ENCODE results near the gene STK32A. TPM values are rescaled to one million over a fixed set of nuclear protein-coding genes. Genes with fewer than 3 reads are reported as not detected.

STK32A gene
- 10 to 100 TPM; 12.2 to 17.9 (median 16.2) TPM for polyA plus RNA-seq (ENCODE audit: insufficient read length in 3 of 3)
- long read RNA-seq, donor 1, result 0 reads
- long read RNA-seq, donor 2, full-length matches to known transcripts, result 1 of 1 reads
- long read RNA-seq, donor 2, partial matches to known transcripts, result 0 of 1 reads
- long read RNA-seq, donor 2, other reads (novel, unspliced or antisense), result 0 of 1 reads
- long read RNA-seq, donor 3, full-length matches to known transcripts, result 5 of 5 reads
- long read RNA-seq, donor 3, partial matches to known transcripts, result 0 of 5 reads
- long read RNA-seq, donor 3, other reads (novel, unspliced or antisense), result 0 of 5 reads
- long read RNA-seq, donor 4, partial matches to known transcripts, result 0 of 1 reads
- long read RNA-seq, donor 4, other reads (novel, unspliced or antisense), result 0 of 1 reads
- long read RNA-seq, donor 5, result 0 reads
- long read RNA-seq, donor 6, full-length matches to known transcripts, result 1 of 1 reads
- long read RNA-seq, donor 6, partial matches to known transcripts, result 0 of 1 reads
- long read RNA-seq, donor 6, other reads (novel, unspliced or antisense), result 0 of 1 reads
- long read RNA-seq, donor 7, full-length matches to known transcripts, result 2 of 2 reads
- long read RNA-seq, donor 7, partial matches to known transcripts, result 0 of 2 reads
- long read RNA-seq, donor 7, other reads (novel, unspliced or antisense), result 0 of 2 reads
- long read RNA-seq, donor 8, result 0 reads
- long read RNA-seq, donor 9, full-length matches to known transcripts, result 1 of 1 reads
- long read RNA-seq, donor 9, partial matches to known transcripts, result 0 of 1 reads
- long read RNA-seq, donor 9, other reads (novel, unspliced or antisense), result 0 of 1 reads
- long read RNA-seq, donor 10, result 0 reads
- long read RNA-seq, donor 11, full-length matches to known transcripts, result 2 of 2 reads
- long read RNA-seq, donor 11, partial matches to known transcripts, result 0 of 2 reads
- long read RNA-seq, donor 11, other reads (novel, unspliced or antisense), result 0 of 2 reads
- long read RNA-seq, donor 12, result 0 reads
- long read RNA-seq, donor 13, result 0 reads
- long read RNA-seq, donor 14, full-length matches to known transcripts, result 3 of 3 reads
- long read RNA-seq, donor 14, partial matches to known transcripts, result 0 of 3 reads
- long read RNA-seq, donor 14, other reads (novel, unspliced or antisense), result 0 of 3 reads
- long read RNA-seq, donor 15, result 0 reads
- long read RNA-seq, donor 16, full-length matches to known transcripts, result 2 of 2 reads
- long read RNA-seq, donor 16, partial matches to known transcripts, result 0 of 2 reads
- long read RNA-seq, donor 16, other reads (novel, unspliced or antisense), result 0 of 2 reads

DNA sequence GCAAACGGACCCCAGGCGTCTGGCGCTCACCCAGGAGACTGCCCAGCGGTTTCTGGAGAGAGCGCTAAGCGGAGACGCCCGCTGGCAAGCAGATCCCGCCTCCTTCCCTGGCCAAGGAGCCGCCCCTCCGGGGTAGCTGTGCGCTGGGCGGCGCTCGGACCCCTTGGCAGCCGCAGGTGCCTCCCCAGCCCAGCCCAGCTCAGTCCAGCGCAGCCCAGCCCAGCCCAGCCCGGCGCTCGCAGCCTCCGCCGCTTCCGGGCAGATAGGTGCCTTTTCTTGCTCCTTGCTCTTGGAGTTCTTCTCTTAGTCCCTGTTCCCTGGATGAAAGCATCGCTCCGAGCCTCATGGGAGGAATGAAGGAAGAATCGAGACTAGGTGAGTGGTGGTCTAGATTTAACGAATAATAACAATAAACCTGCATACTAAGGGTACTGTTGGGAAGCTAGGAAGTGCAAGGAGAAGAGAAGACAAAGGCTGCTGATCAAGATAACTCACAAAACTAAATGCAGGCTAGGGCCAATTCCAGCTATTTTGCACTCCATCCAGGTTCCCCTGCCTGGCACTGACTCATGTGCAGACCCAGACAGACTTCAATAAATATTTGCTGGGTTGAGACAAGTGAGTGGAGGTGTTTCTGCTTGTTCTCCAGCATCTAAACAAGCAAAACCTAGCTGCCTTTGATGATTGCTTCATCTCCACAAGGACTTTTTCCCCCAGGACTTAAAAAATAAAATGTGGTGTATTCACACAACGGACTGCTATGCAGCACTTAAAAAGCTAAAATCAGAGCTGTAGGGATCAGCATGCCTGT lies at the start of gene STK32A:
Gene STK32A (plus strand): TSS at position 202 of the 811 bp plus-strand sequence. CDS start 4,609 bp downstream, outside the sequence.
- DNase-seq (ENCODE audit: extremely low read depth in 1 of 11, low read depth in 9 of 11, low spot score in 4 of 11), result peak in 10 of 11 donors; percentile 25 to 60 (median 47)

DNA sequence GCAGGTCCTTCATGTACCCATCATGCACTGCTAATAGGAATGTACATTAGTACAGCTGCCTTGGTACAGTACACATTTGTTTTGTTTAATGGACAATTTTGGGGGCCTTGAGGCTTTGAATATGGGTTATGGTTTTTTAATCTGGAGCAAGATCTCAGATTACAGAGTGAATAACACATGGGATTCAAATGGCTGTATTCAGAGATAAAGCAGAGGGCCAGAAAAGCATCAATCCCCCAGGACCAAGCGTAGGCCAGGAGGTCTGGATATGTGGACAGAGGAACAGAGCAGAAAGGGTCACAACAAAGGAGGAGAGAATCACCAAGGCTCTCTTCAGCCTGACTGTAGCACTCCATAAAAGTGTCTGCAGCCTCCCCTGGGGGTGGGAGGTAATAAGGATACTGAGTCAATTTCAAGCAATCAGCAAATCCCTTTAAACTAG lies 47.7 kb upstream of the STK32A start:
- no peak for DNase-seq (ENCODE audit: extremely low read depth in 1 of 11, low read depth in 9 of 11, low spot score in 4 of 11)

DNA sequence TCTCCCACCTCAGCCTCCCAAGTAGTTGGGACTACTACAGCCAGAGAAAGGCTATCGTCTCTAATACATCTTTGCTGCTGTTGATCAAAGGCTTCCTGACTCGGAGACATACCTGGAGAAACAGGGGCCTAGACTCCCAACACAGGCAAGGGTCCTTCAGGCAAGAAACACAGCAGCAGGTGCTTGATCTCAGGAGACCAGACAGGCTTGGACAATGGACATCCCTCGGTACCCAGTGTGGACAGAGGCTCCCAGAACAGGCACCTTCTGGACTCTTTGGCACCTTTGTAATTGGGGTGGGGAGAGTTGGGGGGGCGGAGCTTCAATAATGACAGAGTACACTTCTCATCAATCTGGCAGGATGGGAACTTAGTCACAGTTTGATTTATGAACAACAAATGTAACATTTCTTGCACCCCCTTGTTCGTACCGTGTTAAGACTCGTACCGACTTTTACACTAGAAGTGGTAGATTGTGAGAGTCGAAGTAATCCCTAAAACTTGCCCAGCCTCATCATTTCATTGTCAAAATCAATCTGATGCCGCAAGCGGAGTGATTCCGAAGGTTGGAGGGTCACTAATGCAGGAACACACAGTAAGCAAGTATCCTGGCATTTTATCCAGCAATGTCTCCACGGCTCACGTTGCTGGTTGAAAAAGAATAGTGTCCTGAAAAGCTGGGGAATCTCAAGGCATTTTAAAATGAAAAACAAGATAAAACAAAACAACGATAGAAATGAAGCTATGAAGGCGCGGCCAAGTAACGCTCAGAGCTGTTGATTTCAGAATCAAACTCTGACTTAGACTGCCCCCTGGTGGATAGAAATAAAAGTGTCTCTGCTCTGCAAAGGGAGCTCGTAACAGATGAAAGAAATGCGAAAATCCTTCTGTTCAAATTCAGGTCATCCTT lies 46.4 kb upstream of the STK32A start:
- DNase-seq (ENCODE audit: extremely low read depth in 1 of 11, low read depth in 9 of 11, low spot score in 4 of 11), result peak; percentile 23 to 65 (median 48)

DNA sequence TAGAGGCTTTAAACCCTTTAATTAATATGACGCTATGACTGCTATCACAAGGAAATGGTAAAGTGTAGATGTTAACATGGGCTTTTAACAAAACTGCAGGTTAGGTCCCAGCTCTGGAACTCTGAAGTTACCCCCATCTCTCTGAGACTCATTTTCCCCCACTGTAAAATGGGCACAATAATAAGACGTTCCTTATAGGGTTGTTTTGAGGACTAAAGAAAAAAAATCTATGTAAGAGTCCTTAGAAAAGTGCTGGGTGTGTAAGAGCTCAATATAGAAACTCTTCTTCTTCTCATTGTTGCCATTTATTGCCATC lies 45.8 kb upstream of the STK32A start:
- no peak for DNase-seq (ENCODE audit: extremely low read depth in 1 of 11, low read depth in 9 of 11, low spot score in 4 of 11)

DNA sequence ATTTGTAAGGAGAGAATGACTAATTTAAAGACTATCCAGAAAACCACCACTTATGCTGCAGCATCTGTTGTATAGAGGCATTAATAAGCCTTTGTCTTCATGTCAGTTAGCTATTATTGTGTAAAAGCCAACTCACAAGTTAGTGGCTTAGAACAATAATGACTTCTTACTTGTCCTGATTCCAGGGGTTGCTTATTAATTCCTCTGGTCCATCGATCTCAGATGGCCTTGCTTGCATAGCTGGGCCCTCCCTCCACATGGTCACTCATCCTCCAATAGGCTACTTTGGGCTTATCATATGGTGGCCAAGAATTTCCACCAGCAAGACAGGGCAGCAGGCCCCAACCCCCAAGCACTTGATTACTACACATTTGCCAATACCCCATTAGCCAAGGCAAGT lies 44.5 kb upstream of the STK32A start:
- no peak for DNase-seq (ENCODE audit: extremely low read depth in 1 of 11, low read depth in 9 of 11, low spot score in 4 of 11)

DNA sequence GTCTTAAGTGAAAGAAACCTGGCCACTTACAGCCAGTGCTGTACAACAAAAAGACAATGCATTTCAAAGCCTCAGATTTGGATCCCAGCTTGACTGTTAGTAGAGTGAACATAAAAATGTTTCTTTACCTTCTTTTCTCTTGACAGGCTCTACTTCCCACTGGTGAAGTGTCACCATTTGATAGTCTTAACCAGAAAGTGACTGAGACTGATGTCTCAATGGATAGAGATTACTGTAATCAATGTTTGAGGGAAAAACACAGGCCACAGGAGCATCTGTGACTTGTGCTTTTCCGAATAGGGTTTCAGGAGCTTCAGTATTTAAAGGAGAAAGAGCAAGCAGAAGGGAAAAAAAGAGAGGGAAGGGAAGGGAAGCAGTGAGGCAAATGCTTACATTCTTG lies 41.7 kb upstream of the STK32A start:
- no peak for DNase-seq (ENCODE audit: extremely low read depth in 1 of 11, low read depth in 9 of 11, low spot score in 4 of 11)

DNA sequence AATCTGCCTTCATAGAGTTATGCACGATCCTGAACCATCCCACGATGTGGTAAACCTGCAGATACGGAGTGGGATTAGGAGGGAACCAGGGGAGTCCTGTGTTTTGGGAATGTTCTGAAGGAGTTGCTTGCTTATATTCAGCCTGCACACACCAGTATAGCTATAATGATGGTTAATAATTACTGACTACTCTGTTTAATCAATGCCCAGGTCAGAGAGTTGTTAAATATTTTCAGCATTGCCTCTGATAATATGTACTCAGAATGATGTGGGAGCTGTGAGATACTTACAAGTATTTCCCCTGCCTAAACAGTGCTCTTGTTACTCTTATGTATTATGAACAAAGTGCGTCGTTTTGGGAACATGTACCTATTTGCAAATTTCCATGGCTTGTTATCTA lies 34.8 kb upstream of the STK32A start:
- no peak for DNase-seq (ENCODE audit: extremely low read depth in 1 of 11, low read depth in 9 of 11, low spot score in 4 of 11)

DNA sequence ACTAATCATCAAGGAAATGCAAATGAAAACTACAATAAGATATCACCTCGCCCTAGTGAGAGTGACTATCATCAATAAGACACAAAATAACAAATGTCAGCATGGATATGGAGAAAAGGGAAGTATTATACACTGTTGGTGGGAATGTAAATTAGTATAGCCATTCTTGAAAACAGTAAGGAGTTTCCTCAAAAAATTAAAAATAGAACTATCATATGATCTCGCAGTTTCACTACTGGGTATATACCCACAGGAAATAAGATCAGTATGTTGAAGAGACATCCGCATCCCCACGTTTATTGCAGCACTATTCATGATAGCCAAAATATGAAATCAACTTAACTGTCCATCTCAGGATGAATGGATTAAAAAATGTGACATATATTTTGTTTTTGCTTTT lies 31.6 kb upstream of the STK32A start:
- DNase-seq (ENCODE audit: extremely low read depth in 1 of 11, low read depth in 9 of 11, low spot score in 4 of 11), result no peak

DNA sequence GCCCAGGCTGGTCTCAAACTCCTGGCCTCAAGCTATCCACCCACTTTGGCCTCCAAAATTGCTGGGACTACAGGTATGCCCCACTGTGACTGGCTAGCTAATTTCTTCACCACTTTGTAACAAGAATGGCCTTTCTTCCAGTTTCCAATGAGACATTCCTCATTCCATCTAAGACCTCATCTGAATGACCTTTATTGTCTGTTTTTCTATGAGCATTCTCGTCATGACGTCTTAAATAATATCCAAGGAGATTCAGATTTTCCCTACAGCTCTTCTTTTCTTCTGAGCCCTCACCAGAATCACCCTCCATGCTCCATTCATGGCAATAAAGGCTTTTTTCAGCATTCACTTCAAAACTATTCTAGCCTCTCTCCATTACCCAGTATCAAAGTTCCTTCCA lies 30.2 kb upstream of the STK32A start:
- no peak for DNase-seq (ENCODE audit: extremely low read depth in 1 of 11, low read depth in 9 of 11, low spot score in 4 of 11)

DNA sequence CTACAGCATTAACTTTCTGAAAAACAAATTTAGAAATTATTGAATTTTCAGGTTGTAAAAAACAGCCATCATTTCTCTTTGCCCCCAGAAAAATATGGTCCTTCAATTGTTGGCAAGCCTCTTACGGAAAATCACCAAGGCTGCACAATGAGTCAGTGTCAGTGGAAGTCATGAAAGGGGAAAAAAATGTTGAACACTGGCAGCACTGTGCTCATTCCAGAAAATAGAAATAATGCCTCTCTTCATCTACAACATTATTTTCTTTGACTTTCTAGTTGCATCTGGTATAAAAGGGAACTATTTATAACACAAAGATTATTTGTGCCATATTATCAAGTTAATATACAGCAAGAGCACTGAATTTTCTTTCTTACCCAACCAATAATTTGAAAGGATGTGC lies 26.7 kb upstream of the STK32A start:
- DNase-seq (ENCODE audit: extremely low read depth in 1 of 11, low read depth in 9 of 11, low spot score in 4 of 11), result no peak

DNA sequence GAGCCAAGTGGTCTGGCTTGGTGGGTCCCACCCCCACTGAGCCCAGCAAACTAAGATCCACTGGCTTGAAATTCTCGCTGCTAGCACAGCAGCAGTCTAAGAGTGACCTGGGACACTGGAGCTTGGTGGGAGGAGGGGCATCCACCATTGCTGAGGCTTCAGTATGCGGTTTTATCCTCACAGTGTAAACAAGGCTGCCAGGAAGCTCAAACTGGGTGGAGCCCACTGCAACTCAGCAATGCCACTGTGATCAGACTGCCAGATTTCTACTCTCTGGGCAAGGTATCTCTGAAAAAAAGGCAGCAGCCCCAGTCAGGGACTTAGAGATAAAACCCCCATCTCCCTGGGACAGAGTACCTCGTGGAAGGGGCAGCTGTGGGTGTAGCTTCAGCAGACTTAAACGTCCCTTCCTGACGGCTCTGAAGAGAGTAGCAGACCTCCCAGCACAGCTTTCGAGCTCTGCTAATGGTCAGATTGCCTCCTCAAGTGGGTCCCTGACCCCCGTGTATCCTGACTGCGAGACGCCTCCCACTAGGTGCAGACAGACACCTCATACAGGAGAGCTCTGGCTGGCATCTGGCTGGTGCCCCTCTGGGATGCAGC lies 18.2 kb upstream of the STK32A start:
- no peak for DNase-seq (ENCODE audit: extremely low read depth in 1 of 11, low read depth in 9 of 11, low spot score in 4 of 11)

DNA sequence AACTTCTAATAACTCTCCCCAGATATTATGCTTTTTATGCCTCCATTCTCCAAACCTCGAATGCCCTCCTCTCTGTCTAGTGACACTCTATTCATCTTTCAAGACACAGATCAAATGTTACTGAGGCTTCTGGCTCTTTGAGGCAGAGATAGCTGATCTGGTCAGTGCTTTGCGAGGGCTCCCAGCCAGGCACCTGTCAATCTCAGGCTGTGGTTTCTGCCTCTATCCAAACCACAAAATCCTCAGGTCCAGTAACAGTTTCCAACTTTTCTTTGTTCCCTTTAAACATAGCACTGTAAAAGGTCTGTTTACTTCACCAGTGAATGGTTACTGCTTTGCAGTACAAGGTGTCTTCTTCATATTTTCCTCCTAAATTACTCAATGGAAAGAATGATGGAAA lies 11.5 kb upstream of the STK32A start:
- no peak for DNase-seq (ENCODE audit: extremely low read depth in 1 of 11, low read depth in 9 of 11, low spot score in 4 of 11)

DNA sequence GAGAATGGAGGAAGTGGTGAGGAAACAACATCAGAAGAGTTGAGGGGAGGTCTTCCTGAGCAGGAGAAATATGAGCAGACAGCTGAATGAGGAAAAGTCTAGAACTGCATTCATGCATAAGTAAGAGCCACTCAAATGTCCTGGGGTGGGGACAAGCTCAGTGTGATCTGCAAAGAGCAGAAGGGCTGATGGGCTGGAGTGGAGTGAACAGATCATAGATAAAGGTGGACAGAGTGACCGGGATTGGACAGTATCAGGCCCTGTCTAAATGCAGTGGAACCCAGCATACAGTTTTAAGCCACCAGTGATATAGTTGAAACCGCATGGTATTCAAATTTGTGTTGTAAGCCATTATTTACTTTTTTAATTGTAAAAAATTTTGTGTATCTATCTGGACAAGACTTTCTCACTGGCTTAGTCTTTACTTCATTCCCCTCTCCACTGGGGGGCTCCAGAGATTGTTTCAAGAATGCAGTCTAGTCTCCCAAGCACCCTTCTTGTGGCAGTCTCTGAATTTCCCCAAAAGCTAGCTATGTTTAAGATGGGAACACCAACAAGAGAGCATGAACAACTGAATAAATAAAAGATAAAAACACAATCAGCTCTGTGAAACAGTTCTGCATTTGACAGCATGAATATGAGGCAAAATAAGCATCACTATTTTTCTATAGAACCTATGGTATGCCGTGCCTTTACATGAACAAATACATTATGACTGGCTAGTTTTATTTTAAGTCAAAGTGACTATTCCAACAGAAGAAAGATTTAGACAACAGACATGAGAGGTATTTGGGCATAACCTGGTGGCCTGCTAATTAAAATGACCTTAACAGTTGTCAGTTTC lies 10.7 kb upstream of the STK32A start:
- DNase-seq (ENCODE audit: extremely low read depth in 1 of 11, low read depth in 9 of 11, low spot score in 4 of 11), result peak in 2 of 11 donors; percentile 13 to 38

DNA sequence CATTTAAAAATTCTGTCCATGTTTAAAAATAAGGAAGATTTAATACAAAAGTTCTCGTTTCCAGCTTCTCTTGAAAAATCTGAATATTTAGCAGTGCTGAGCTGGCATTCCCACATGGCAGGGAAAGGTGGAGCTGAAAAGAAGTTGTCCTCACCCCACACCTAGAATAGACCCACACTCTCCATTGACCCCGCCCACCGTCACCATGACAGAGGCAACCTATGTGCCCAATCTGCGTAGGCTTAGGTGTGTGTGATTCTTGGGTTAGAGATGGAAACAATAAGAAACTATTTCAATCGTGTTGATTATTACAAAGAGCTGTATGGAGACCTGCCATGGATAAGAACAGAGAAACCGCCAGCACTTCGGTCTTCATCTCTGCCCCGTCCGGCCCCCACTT lies 8.9 kb upstream of the STK32A start:
- no peak for DNase-seq (ENCODE audit: extremely low read depth in 1 of 11, low read depth in 9 of 11, low spot score in 4 of 11)

DNA sequence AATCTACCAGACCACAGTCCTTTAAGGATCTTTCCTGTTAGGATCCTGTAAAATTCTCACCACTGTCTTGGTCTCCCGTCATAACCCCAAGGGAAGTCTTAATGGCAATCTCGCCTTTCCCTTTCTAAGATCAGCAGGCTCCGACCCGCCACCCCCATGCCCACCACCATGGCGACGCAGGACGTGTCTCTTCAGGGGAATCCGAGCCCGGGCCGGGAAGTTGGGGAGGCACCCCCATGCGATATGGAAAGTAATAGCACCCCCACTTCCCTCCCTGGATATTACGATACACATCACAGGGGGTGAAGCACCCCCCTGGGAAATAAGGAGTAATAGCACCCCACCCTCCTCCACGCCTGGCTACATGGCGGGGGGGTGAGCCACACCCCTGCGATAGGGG lies 8.3 kb upstream of the STK32A start:
- no peak for DNase-seq (ENCODE audit: extremely low read depth in 1 of 11, low read depth in 9 of 11, low spot score in 4 of 11)

DNA sequence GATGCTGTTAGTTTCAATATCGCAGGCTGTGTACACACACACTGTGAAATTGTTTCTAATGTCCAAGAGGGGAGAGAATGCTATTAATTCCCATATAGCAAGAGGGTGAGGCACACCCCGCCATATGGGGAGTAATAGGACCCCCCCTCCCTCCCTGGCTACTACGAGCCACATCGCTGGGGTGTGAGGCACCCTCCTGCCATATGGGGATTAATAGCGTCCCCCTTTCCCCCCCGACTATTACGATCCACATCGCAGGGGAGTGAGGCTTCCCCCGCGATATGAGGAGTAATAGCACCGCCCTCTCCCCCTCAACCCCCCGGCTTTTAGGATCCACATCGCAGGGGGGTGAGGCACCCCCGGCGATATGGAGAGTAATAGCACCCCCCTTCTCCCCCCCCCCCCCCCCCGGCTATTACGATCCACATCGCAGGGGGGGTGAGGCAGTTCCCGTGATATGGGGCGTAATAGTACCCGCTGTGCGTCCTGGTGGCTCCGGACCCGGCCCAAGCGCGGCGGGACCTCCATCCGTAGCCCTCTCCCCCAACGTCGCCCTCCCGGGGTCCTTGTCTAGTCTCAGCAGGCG lies 494 bp upstream of the STK32A start:
- DNase-seq (ENCODE audit: extremely low read depth in 1 of 11, low read depth in 9 of 11, low spot score in 4 of 11), result no peak
